Measurements from ENCODE around the gene SPIRE2. TPM values are rescaled to one million over a fixed set of nuclear protein-coding genes. Genes with fewer than 3 reads are reported as not detected.

Gene SPIRE2
- total and polyA plus RNA-seq, 2 of the 4 experiments (the other 2 are of a cell fraction) = 0.72 to 1.9 TPM

GRCh38 chr16:89853306-89853993 is 25.2 kb downstream of the SPIRE2 start:
- intact Hi-C loops (cut with micrococcal nuclease) (no loop called here), dilution Hi-C loops (cut with HindIII; ENCODE audit: low sequenced_read_pairs, unreplicated experiment) (no loop called here), in situ Hi-C loops (cut with MboI; ENCODE audit: low sequenced_read_pairs) (no loop called here)
- no peak for ATAC-seq (ENCODE audit: low read depth)
- Histone ChIP-seq H2BK15ac (ENCODE audit: low read depth, low read length) (no peak overlapping the region), H2BK5ac (ENCODE audit: low read depth, low read length, poor library complexity, severe bottlenecking) (no peak overlapping the region), H3K79me1 (ENCODE audit: low read depth in 1 of 2, low read length in 2 of 2) (no peaks in the 10 kb centered on the region), H3K36me3 (ENCODE audit: control insufficient read depth, insufficient read depth, low read length) (no peaks in the 10 kb centered on the region), H3K56ac (ENCODE audit: extremely low read depth, insufficient read depth, low read length) (no peak overlapping the region), H3K4ac (ENCODE audit: low read depth, low read length) (no peak overlapping the region), H2AK5ac (ENCODE audit: low read depth, low read length) (no peak overlapping the region), H3K14ac (replicated peaks; ENCODE audit: low read depth, low read length) (no peak overlapping the region), H3K27me3 (ENCODE audit: control insufficient read depth, insufficient read depth, low read length) (no peaks in the 10 kb centered on the region), H2AFZ (replicated peaks; ENCODE audit: low read length, poor library complexity) (no peak overlapping the region), H2BK120ac (ENCODE audit: low read depth, low read length) (no peak overlapping the region), H3K9me1 (ENCODE audit: insufficient read depth, low read length) (no peaks in the 10 kb centered on the region), H2AK9ac (replicated peaks; ENCODE audit: low read depth, low read length, poor library complexity) (no peak overlapping the region), H3K18ac (ENCODE audit: low read depth, low read length) (no peak overlapping the region), H4K91ac (ENCODE audit: insufficient read depth, low read depth, low read length) (no peak overlapping the region), H4K20me1 (ENCODE audit: insufficient read depth, low read length) (no peaks in the 10 kb centered on the region), H3K9me3 (ENCODE audit: control insufficient read depth, insufficient read depth, low read length) (no peaks in the 10 kb centered on the region), H3K4me1 (ENCODE audit: control insufficient read depth, insufficient read depth, low read length) (no peaks in the 10 kb centered on the region), H3K9ac (ENCODE audit: low read depth, low read length) (no peak overlapping the region), H3K27ac (ENCODE audit: insufficient read depth, low read length) (no peak overlapping the region), H3K4me3 (ENCODE audit: insufficient read depth, low read depth, low read length) (no peak overlapping the region), H3K4me2 (ENCODE audit: low read depth, low read length) (no peak overlapping the region), H3K23ac (ENCODE audit: low read depth, low read length) (no peak overlapping the region), H4K8ac (ENCODE audit: low read depth in 2 of 2, low read length in 2 of 2) (no peak overlapping the region), H4K5ac (ENCODE audit: low read depth, low read length) (no peak overlapping the region), H2BK20ac (ENCODE audit: low read depth, low read length) (no peak overlapping the region)
- CTCF ChIA-PET = no interaction called here
- WGBS, 2 experiments (ENCODE audit: extremely low coverage in 2 of 2, insufficient read length in 1 of 2) = 88% methylated on average over 9 of the region's 21 CpGs; no CpG with 5 or more reads in 1 of the 2 experiments
- POLR2A ChIA-PET (ENCODE audit: unreplicated experiment) = interaction anchor here (0.5 kb wide), 1 partner anchor 13 kb away, joined by 3 read pairs; no protein-coding TSS in a partner anchor
- no peak for TF ChIP-seq RAD21 (IDR thresholded peaks at IDR 0.05; ENCODE audit: low read length)
- no peak for TF ChIP-seq MXI1 (IDR thresholded peaks at IDR 0.05; ENCODE audit: borderline replicate concordance, low read depth, low read length)
- TF ChIP-seq SMC3 (IDR thresholded peaks at IDR 0.05; ENCODE audit: low read depth, low read length) = no peak
- TF ChIP-seq POLR2A (IDR thresholded peaks at IDR 0.05; ENCODE audit: low read depth, low read length) = no peak
- no peak for TF ChIP-seq RFX5 (IDR thresholded peaks at IDR 0.05; ENCODE audit: low read depth, low read length)
- TF ChIP-seq NFE2L2 (IDR thresholded peaks at IDR 0.05; ENCODE audit: low read depth, low read length) = no peak
- TF ChIP-seq CTCF (conservative IDR thresholded peaks at IDR 0.05; ENCODE audit: low read depth, low read length) = no peak
- no peak for TF ChIP-seq USF2 (IDR thresholded peaks at IDR 0.05; ENCODE audit: low read depth, low read length)
- no peak for TF ChIP-seq CHD1 (IDR thresholded peaks at IDR 0.05; ENCODE audit: low read depth, low read length)
- no peak for TF ChIP-seq FOS (IDR thresholded peaks at IDR 0.05; ENCODE audit: low read depth, low read length)
- no peak for TF ChIP-seq ELK1 (IDR thresholded peaks at IDR 0.05; ENCODE audit: borderline replicate concordance, low read depth, low read length)
- no peak for TF ChIP-seq MAZ (IDR thresholded peaks at IDR 0.05; ENCODE audit: borderline replicate concordance, low read depth, low read length)
- no peak for TF ChIP-seq MAFK (IDR thresholded peaks at IDR 0.05; ENCODE audit: low read depth, low read length)
- TF ChIP-seq BHLHE40 (IDR thresholded peaks at IDR 0.05; ENCODE audit: low read depth, low read length) = no peak
- no peak for TF ChIP-seq CEBPB (IDR thresholded peaks at IDR 0.05; ENCODE audit: low read depth, low read length)
- no peak for DNase-seq
- no TSS peak for BruUV-seq (replicated peaks)

Data from IMR-90 (cell line).